Naive thymus-derived CD4-positive, alpha-beta T cell (primary cell): ENCODE results near the gene ZNF749. TPM values are rescaled to one million over a fixed set of nuclear protein-coding genes. Genes with fewer than 3 reads are reported as not detected.
"Not testable (repeated sequence)": the region's sequence is repeated elsewhere in the genome, so short reads cannot be mapped to it uniquely, and the experiment has no call there.

Source experiments
- ATAC-seq: fragments of 150-1000 bp; cut with Tn5 transposase; 2 replicates; pipeline ENCODE4 v1.10.0; 2021; ENCODE audit warnings: mild to moderate bottlenecking, moderate library complexity
- CTCF ChIA-PET: fragments of 350-600 bp; sonication (Branson Sonifier 250); formaldehyde crosslinking; loops from one replicate; lab custom pipeline; 2021; ENCODE audit warnings: antibody characterized with exemption; lab: Charles Lee
- POLR2A ChIA-PET: fragments of 350-600 bp; sonication (Branson Sonifier 250); formaldehyde crosslinking; loops from one replicate; lab custom pipeline; 2021; ENCODE audit warnings: antibody characterized with exemption, inconsistent platforms; lab: Charles Lee
- DNase-seq, 9 donors: peaks; one replicate each; pipeline versions ENCODE4 v3.0.0 to v3.0.0-alpha.2; 2020 to 2022; ENCODE audit warnings: mixed read lengths in 1 of 9
- H3K27ac ChIP-seq: one replicate; pipeline ENCODE4 v1.7.0; 2013; ENCODE audit warnings: mild to moderate bottlenecking, low read depth, low read length, moderate library complexity
- H3K27me3 ChIP-seq, 2 donors: one replicate each; pipeline ENCODE4 v1.7.0; 2013; ENCODE audit warnings: low read length in 2 of 2, mild to moderate bottlenecking in 2 of 2, moderate library complexity in 2 of 2; ENCODE audit not compliant: control insufficient read depth in 2 of 2, insufficient read depth in 2 of 2
- H3K36me3 ChIP-seq, 3 experiments: 1 replicate in 2 of 3; 2 replicates in 1 of 3; pipeline ENCODE4 v1.7.0; 2013; ENCODE audit warnings: low read length in 3 of 3, mild to moderate bottlenecking in 3 of 3, moderate library complexity in 1 of 3; ENCODE audit not compliant: insufficient read depth in 3 of 3, control insufficient read depth in 2 of 3
- H3K4me1 ChIP-seq, 2 donors: one replicate each; pipeline ENCODE4 v1.7.0; 2013; ENCODE audit warnings: low read length in 2 of 2, mild to moderate bottlenecking in 2 of 2, moderate library complexity in 1 of 2; ENCODE audit not compliant: control insufficient read depth in 2 of 2, insufficient read depth in 2 of 2
- H3K4me3 ChIP-seq: 2 replicates; pipeline ENCODE4 v1.7.0; 2013; ENCODE audit warnings: mild to moderate bottlenecking, low read length
- H3K9me3 ChIP-seq, 3 experiments: 1 replicate in 2 of 3; 2 replicates in 1 of 3; pipeline ENCODE4 v1.7.0; 2013; ENCODE audit warnings: low read length in 3 of 3; ENCODE audit not compliant: control insufficient read depth in 2 of 3
- H3K27ac Mint-ChIP-seq, 9 donors: one replicate each; pipeline ENCODE4 v1.8.0; 2020 to 2022; ENCODE audit warnings: mixed read lengths in 9 of 9, mild to moderate bottlenecking in 8 of 9, moderate library complexity in 5 of 9, inconsistent platforms in 2 of 9
- H3K27me3 Mint-ChIP-seq, 5 donors: one replicate each; pipeline ENCODE4 v1.8.0; 2021 to 2022; ENCODE audit warnings: mixed read lengths in 5 of 5, mild to moderate bottlenecking in 1 of 5
- H3K36me3 Mint-ChIP-seq, 5 donors: one replicate each; pipeline ENCODE4 v1.8.0; 2020 to 2022; ENCODE audit warnings: mixed read lengths in 5 of 5, mild to moderate bottlenecking in 3 of 5, inconsistent platforms in 1 of 5
- H3K4me1 Mint-ChIP-seq, 7 donors: one replicate each; pipeline ENCODE4 v1.8.0; 2020 to 2022; ENCODE audit warnings: mixed read lengths in 7 of 7, mild to moderate bottlenecking in 3 of 7, inconsistent platforms in 1 of 7
- H3K4me3 Mint-ChIP-seq, 10 donors: one replicate each; pipeline ENCODE4 v1.8.0; 2020 to 2022; ENCODE audit warnings: mild to moderate bottlenecking in 10 of 10, mixed read lengths in 10 of 10, moderate library complexity in 6 of 10, inconsistent platforms in 2 of 10
- H3K9me3 Mint-ChIP-seq, 11 donors: one replicate each; pipeline ENCODE4 v1.8.0; 2020 to 2022; ENCODE audit warnings: mixed read lengths in 11 of 11, mild to moderate bottlenecking in 4 of 11, inconsistent platforms in 1 of 11, moderate library complexity in 1 of 11
- intact Hi-C, 2 donors: fragments of 100-400 bp; cut with micrococcal nuclease; formaldehyde crosslinking; loops; one replicate each; pipeline ENCODE4 v1.15.1; 2023
- polyA plus RNA-seq, 2 donors: library from polyadenylated mRNA; unstranded; fragments of 300-500 nt; fragmentation: Illumina TruSeq; gene quantifications; one replicate each; pipeline ENCODE4 v1.2.3, GENCODE V29; 2021
- total RNA-seq, 6 experiments: library from RNA in 5 of 6; stranded (reverse) in 5 of 6; gene quantifications; 1 replicate in 5 of 6; 2 replicates in 1 of 6; pipeline ENCODE4 v1.2.3 and lab custom pipeline; 2021 to 2026

ZNF749 gene
- total and polyA plus RNA-seq, 7 experiments from 2014 or later: 8.9 to 17.9 (median 13.2) TPM

DNA sequence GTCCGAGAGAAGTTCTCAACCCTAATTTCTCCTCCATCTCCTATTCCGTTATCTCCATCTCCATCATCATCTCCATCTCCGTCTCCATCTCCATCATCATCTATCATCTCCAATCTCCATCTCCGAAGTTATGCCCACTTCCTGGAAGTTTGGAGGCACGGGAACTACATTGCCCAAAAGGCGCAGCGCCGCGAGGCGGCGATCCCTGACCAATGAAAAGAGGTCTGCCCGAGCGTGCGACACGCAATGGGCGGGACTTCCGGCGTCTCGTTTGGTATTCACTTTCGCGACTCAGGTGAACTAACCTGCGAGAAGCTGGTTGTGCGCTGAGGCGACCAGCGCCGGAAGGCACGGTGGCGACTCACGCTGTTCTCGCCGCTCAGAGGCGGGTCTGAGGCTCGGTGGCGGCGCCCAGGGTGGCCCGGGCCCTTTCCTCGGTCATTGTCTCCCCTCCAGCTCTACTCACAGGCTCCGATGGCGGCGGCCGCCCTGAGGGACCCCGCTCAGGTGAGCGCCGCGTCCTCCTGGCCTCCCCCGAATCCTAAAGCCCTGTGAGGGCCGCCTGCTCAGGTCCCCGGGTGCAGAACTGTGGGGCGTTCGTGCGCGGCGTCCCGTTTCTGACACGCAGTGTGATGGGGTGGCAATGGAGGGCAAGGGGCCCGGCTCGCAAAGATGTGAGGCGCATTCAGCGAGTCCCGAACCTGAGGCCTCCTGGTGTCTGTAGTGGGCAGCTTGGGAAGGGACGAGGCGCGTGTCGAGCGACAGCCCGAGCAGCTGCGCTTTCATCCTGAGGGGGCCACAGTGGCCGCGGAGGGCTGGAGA lies 52.6 kb downstream of the ZNF749 start, which contains the start of gene ZNF419:
Gene ZNF419 (plus strand): TSS at position 274 of the 822 bp plus-strand sequence. CDS start 201 bp downstream, at position 475.
- CTCF ChIA-PET, H3K27me3 Mint-ChIP-seq, H3K4me1 ChIP-seq, H3K27me3 ChIP-seq: not testable (repeated sequence)
- POLR2A ChIA-PET: interaction anchor here (1.5 kb wide), 2 partner anchors 12 to 515 kb away, joined by 3 to 9 read pairs; partner anchors contain the start of genes ZNF606 and ZNF773
- peak; percentile 82 to 94 (median 91) for DNase-seq
- H3K27ac ChIP-seq: peak within 1 kb of the TSS; percentile 82
- intact Hi-C loops: loop anchor here (1.0 to 10.0 kb wide), 14 partner anchors 10 to 897 kb away; partner anchors contain the start of genes ZNF548 (in 2 of the 2), ZNF549 (in 2 of the 2), ZNF550 (in 2 of the 2) and ZNF749 (in 2 of the 2)
- peaks cover 6 to 27% (median 7%) of the 10 kb centered on the region in 3 experiments for H3K36me3 ChIP-seq
- peaks cover 10 to 19% (median 16%) of the 10 kb centered on the region in 7 donors for H3K4me1 Mint-ChIP-seq
- peaks cover 0 to 13% (median 6%) of the 10 kb centered on the region in 3 experiments for H3K9me3 ChIP-seq
- H3K27ac Mint-ChIP-seq: peak within 1 kb of the TSS; percentile 50 to 92 (median 74)
- ATAC-seq: peak; percentile 98
- peaks cover 27 to 48% (median 46%) of the 10 kb centered on the region in 5 donors for H3K36me3 Mint-ChIP-seq
- H3K4me3 ChIP-seq: peak within 1 kb of the TSS; percentile 89
- peaks cover 21 to 69% (median 45%) of the 10 kb centered on the region in 11 donors for H3K9me3 Mint-ChIP-seq
- peak within 1 kb of the TSS; percentile 60 to 92 (median 77) for H3K4me3 Mint-ChIP-seq

DNA sequence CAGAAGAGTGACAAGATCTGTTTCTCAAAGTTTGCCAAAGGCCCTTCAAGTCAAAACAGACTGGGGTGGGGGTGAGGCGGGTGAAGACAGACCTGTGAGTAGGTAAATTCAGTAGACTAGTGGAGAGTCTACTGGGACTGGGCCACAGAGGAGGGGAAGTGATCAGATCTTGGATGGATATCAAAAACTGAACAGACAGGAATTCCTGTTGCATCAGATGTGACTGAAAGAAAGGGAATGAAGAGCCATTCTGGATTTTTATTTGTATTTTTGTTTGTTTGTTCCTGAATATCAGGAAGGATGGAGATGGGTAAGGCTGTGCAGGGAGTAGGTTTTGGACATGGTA lies 53.1 kb downstream of the ZNF749 start:
- Histone ChIP-seq H3K4me3 (peak overlapping the region; percentile 38), H3K9me3 (peaks cover 0 to 15% (median 12%) of the 10 kb centered on the region in 3 experiments), H3K36me3 (peaks cover 7 to 33% (median 11%) of the 10 kb centered on the region in 3 experiments)
- H3K27me3 Mint-ChIP-seq, ATAC-seq, DNase-seq, CTCF ChIA-PET, H3K27ac ChIP-seq, H3K27me3 ChIP-seq, H3K4me1 ChIP-seq: not testable (repeated sequence)
- intact Hi-C loops: loop anchor here (5.0 to 10.0 kb wide), 3 partner anchors 144 to 897 kb away; partner anchors contain the start of genes RPS5 (in 1 of the 2), ZNF211 (in 1 of the 2), ZNF329 (in 1 of the 2) and ZNF837 (in 1 of the 2)
- H3K27ac Mint-ChIP-seq: peak overlapping the region in 7 of 9 donors; percentile 1 to 80 (median 63)
- POLR2A ChIA-PET: interaction anchor here (1.5 kb wide), 2 partner anchors 11 to 514 kb away, joined by 3 to 9 read pairs; partner anchors contain the start of genes ZNF606 and ZNF773
- H3K36me3 Mint-ChIP-seq: peaks cover 33 to 54% (median 52%) of the 10 kb centered on the region in 5 donors
- H3K9me3 Mint-ChIP-seq: peaks cover 25 to 75% (median 49%) of the 10 kb centered on the region in 11 donors
- peaks cover 10 to 19% (median 16%) of the 10 kb centered on the region in 7 donors for H3K4me1 Mint-ChIP-seq
- H3K4me3 Mint-ChIP-seq: peak overlapping the region; percentile 60 to 92 (median 76)

Other genes starting within 250 kb of the ZNF749 start
- 10 to 100 TPM; 31.5 to 65.9 (median 44.3) TPM for gene ZNF264, start 243.8 kb upstream of the ZNF749 start, total RNA-seq
- 10 to 100 TPM; 25.6 to 26.9 TPM for gene ZNF264, start 243.8 kb upstream of the ZNF749 start, polyA plus RNA-seq
- under 1 TPM in 4 of 5 experiments, not detected in 1; 0.43 to 0.88 (median 0.65) TPM for gene AURKC, start 204.3 kb upstream of the ZNF749 start, total RNA-seq
- gene AURKC, start 204.3 kb upstream of the ZNF749 start, polyA plus RNA-seq: not detected
- gene ZNF805, start 194.7 kb upstream of the ZNF749 start, total RNA-seq: 10 to 100 TPM; 12.0 to 26.2 (median 23.7) TPM
- gene ZNF805, start 194.7 kb upstream of the ZNF749 start, polyA plus RNA-seq: 1 to 10 TPM; 3.9 to 5.0 TPM
- 10 to 100 TPM; 44.8 to 82.6 (median 71.1) TPM for gene ZNF460, start 154.8 kb upstream of the ZNF749 start, total RNA-seq
- gene ZNF460, start 154.8 kb upstream of the ZNF749 start, polyA plus RNA-seq: 10 to 100 TPM in 1 of 2 donors, 1 to 10 TPM in 1; 8.1 to 10.2 TPM
- 1 to 10 TPM; 3.6 to 9.0 (median 8.0) TPM for gene ZNF543, start 114.9 kb upstream of the ZNF749 start, total RNA-seq
- gene ZNF543, start 114.9 kb upstream of the ZNF749 start, polyA plus RNA-seq: 1 to 10 TPM; 2.6 to 7.8 TPM
- gene ZNF304, start 84.1 kb upstream of the ZNF749 start, total RNA-seq: 10 to 100 TPM in 2 of 5 experiments, 1 to 10 TPM in 3; 6.0 to 12.5 (median 9.0) TPM
- 1 to 10 TPM; 3.3 to 4.4 TPM for gene ZNF304, start 84.1 kb upstream of the ZNF749 start, polyA plus RNA-seq
- 10 to 100 TPM in 2 of 5 experiments, 1 to 10 TPM in 3; 7.7 to 11.8 (median 9.0) TPM for gene TRAPPC2B, start 71.8 kb upstream of the ZNF749 start, total RNA-seq
- gene TRAPPC2B, start 71.8 kb upstream of the ZNF749 start, polyA plus RNA-seq: 10 to 100 TPM; 17.7 to 18.9 TPM
- 10 to 100 TPM in 1 of 5 experiments, 1 to 10 TPM in 2, under 1 TPM in 2; 0.40 to 10.1 (median 3.6) TPM for gene ZNF547, start 71.8 kb upstream of the ZNF749 start, total RNA-seq
- 1 to 10 TPM in 1 of 2 donors, under 1 TPM in 1; 0.50 to 1.7 TPM for gene ZNF547, start 71.8 kb upstream of the ZNF749 start, polyA plus RNA-seq
- gene ZNF548, start 45.5 kb upstream of the ZNF749 start, total RNA-seq: 100 to 1,000 TPM in 2 of 5 experiments, 10 to 100 TPM in 3; 26.4 to 115 (median 66.9) TPM
- gene ZNF548, start 45.5 kb upstream of the ZNF749 start, polyA plus RNA-seq: 10 to 100 TPM; 16.2 to 22.0 TPM
- 10 to 100 TPM in 3 of 5 experiments, 1 to 10 TPM in 2; 9.3 to 27.8 (median 17.2) TPM for gene ZNF17, start 24.2 kb upstream of the ZNF749 start, total RNA-seq
- gene ZNF17, start 24.2 kb upstream of the ZNF749 start, polyA plus RNA-seq: 10 to 100 TPM in 1 of 2 donors, 1 to 10 TPM in 1; 6.9 to 11.1 TPM
- gene VN1R1, start 21.8 kb downstream of the ZNF749 start, total RNA-seq: under 1 TPM; 0.15 to 0.78 (median 0.37) TPM
- under 1 TPM; 0.13 to 0.17 TPM for gene VN1R1, start 21.8 kb downstream of the ZNF749 start, polyA plus RNA-seq
- 10 to 100 TPM in 2 of 5 experiments, 1 to 10 TPM in 3; 1.5 to 20.5 (median 4.3) TPM for gene ZNF772, start 42.2 kb downstream of the ZNF749 start, total RNA-seq
- gene ZNF772, start 42.2 kb downstream of the ZNF749 start, polyA plus RNA-seq: 1 to 10 TPM; 5.2 to 5.4 TPM
- gene ZNF419, start 52.4 kb downstream of the ZNF749 start, total RNA-seq: 10 to 100 TPM in 3 of 5 experiments, 1 to 10 TPM in 2; 7.1 to 27.6 (median 12.2) TPM
- gene ZNF419, start 52.4 kb downstream of the ZNF749 start, polyA plus RNA-seq: 10 to 100 TPM in 1 of 2 donors, 1 to 10 TPM in 1; 7.0 to 11.7 TPM
- 10 to 100 TPM in 3 of 5 experiments, 1 to 10 TPM in 2; 5.8 to 32.7 (median 14.4) TPM for gene ZNF773, start 64.6 kb downstream of the ZNF749 start, total RNA-seq
- gene ZNF773, start 64.6 kb downstream of the ZNF749 start, polyA plus RNA-seq: 10 to 100 TPM in 1 of 2 donors, 1 to 10 TPM in 1; 9.7 to 18.9 TPM
- gene ZNF549, start 92.0 kb downstream of the ZNF749 start, total RNA-seq: 10 to 100 TPM in 3 of 5 experiments, 1 to 10 TPM in 2; 6.9 to 24.8 (median 11.3) TPM
- gene ZNF549, start 92.0 kb downstream of the ZNF749 start, polyA plus RNA-seq: 10 to 100 TPM in 1 of 2 donors, 1 to 10 TPM in 1; 6.1 to 11.4 TPM
- gene ZNF550, start 124.5 kb downstream of the ZNF749 start, total RNA-seq: 10 to 100 TPM; 12.9 to 56.2 (median 23.5) TPM
- 10 to 100 TPM in 1 of 2 donors, 1 to 10 TPM in 1; 8.6 to 17.7 TPM for gene ZNF550, start 124.5 kb downstream of the ZNF749 start, polyA plus RNA-seq
- 10 to 100 TPM in 2 of 5 experiments, 1 to 10 TPM in 3; 4.4 to 13.8 (median 5.7) TPM for gene ZNF416, start 143.6 kb downstream of the ZNF749 start, total RNA-seq
- 10 to 100 TPM in 1 of 2 donors, 1 to 10 TPM in 1; 4.9 to 10.4 TPM for gene ZNF416, start 143.6 kb downstream of the ZNF749 start, polyA plus RNA-seq
- 10 to 100 TPM in 2 of 5 experiments, 1 to 10 TPM in 3; 4.8 to 14.1 (median 7.0) TPM for gene ZIK1, start 148.8 kb downstream of the ZNF749 start, total RNA-seq
- gene ZIK1, start 148.8 kb downstream of the ZNF749 start, polyA plus RNA-seq: 10 to 100 TPM in 1 of 2 donors, 1 to 10 TPM in 1; 8.7 to 13.7 TPM
- gene ZNF530, start 164.6 kb downstream of the ZNF749 start, total RNA-seq: 10 to 100 TPM in 1 of 5 experiments, 1 to 10 TPM in 4; 2.0 to 10.9 (median 6.2) TPM
- 1 to 10 TPM; 7.1 to 9.3 TPM for gene ZNF530, start 164.6 kb downstream of the ZNF749 start, polyA plus RNA-seq
- gene ZNF134, start 178.9 kb downstream of the ZNF749 start, total RNA-seq: 10 to 100 TPM; 14.6 to 33.9 (median 25.7) TPM
- 10 to 100 TPM in 1 of 2 donors, 1 to 10 TPM in 1; 8.0 to 16.7 TPM for gene ZNF134, start 178.9 kb downstream of the ZNF749 start, polyA plus RNA-seq
- 10 to 100 TPM; 18.0 to 56.7 (median 33.7) TPM for gene ZNF211, start 197.8 kb downstream of the ZNF749 start, total RNA-seq
- 10 to 100 TPM; 15.1 to 27.9 TPM for gene ZNF211, start 197.8 kb downstream of the ZNF749 start, polyA plus RNA-seq
- not detected for gene ZSCAN4, start 233.6 kb downstream of the ZNF749 start, total RNA-seq
- not detected for gene ZSCAN4, start 233.6 kb downstream of the ZNF749 start, polyA plus RNA-seq
- gene ZNF551, start 246.7 kb downstream of the ZNF749 start, total RNA-seq: 10 to 100 TPM in 4 of 5 experiments, 1 to 10 TPM in 1; 9.4 to 22.5 (median 20.5) TPM
- 10 to 100 TPM; 11.4 to 12.2 TPM for gene ZNF551, start 246.7 kb downstream of the ZNF749 start, polyA plus RNA-seq